ENCODE results near the gene ACAA2. TPM values are rescaled to one million over a fixed set of nuclear protein-coding genes. Genes with fewer than 3 reads are reported as not detected.
A peak's percentile ranks its signal among the peaks of the same experiment; 100 is the strongest.

Gene ACAA2
- total RNA-seq = 10 to 100 TPM; 27.0 to 44.0 (median 34.7) TPM
- polyA plus RNA-seq = 10 to 100 TPM; 20.9 to 38.0 (median 29.2) TPM
- long read RNA-seq, donor 1, transcript ACAA2-201 (10 exons, 3,350 nt) = major isoform, 15 of 40 reads
- long read RNA-seq, donor 1, partial matches to known transcripts = 22 of 40 reads
- long read RNA-seq, donor 1, other reads (novel, unspliced or antisense) = 0 of 40 reads
- long read RNA-seq, donor 2, transcript ACAA2-201 (10 exons, 3,350 nt) = major isoform, 17 of 55 reads
- long read RNA-seq, donor 2, partial matches to known transcripts = 29 of 55 reads
- long read RNA-seq, donor 2, other reads (novel, unspliced or antisense) = 5 of 55 reads

DNA sequence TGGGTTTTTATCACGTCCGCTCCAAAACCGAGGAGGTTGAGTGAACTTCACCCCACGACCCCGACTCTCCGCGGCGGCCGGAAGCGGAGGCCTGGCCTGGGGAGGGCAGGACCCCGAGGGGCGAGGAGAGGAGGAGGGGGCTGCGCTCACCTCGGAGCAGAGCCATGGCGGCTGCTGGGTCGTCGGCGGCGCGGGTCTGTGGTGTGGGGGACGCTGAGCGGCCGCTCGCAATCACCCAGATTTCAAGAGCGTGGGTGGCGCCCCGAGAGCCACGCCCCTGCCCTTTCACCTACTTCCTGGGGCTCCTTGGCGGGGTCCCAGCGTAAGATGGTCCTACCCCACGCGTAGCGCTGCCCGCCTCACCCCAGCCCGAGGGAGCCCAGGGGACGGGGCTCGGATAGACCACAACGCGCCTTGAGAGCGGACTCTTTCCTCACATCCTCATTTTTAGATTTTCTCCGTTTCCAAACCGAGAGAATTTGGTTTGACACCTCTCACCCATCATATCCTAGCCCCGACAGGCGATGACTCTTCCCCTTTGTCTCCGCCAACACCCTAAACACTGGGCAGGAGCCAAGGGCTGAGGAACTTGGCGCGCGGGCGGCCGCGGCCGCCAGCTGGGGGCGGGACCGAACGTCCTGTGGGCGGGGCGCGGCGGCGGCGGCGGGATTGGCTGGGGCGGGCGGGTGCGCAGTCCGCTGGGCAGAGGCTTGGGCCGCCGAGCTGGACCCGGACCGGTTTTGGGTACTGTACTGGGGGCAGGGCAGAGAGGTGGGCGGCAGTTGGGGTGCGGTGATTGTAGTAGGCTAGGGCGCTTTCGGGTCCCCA is at the start of gene ACAA2:
Gene ACAA2 (minus strand): TSS at position 215 of the 828 bp plus-strand sequence. CDS start 49 bp downstream, at position 166.
- Histone ChIP-seq H3K9me3 (peaks cover 0 to 22% (median 14%) of the 10 kb centered on the region in 8 donors), H3K4me3 (peak within 1 kb of the TSS; percentile 69 to 84 (median 72)), H3K36me3 (peaks cover 0 to 6% (median 0%) of the 10 kb centered on the region in 6 donors), H3K4me1 (peaks cover 14 to 62% (median 28%) of the 10 kb centered on the region in 6 donors), H3K27ac (peak within 1 kb of the TSS; percentile 95 to 99 (median 98)), H3K27me3 (replicated peaks in 1 of 7) (no peaks in the 10 kb centered on the region)
- intact Hi-C loops (cut with DNase I; ENCODE audit: low total_unique reads) = no loop called here
- TF ChIP-seq POLR2AphosphoS5 (IDR thresholded peaks at IDR 0.05) = peak; percentile 84 to 93 (median 86)
- no peak for TF ChIP-seq CTCF (IDR thresholded peaks at IDR 0.05 in 8 of 11, conservative IDR thresholded peaks at IDR 0.05 in 3 of 11)
- TF ChIP-seq POLR2A (IDR thresholded peaks at IDR 0.05) = peak in 2 of 3 donors; percentile 16 to 40
- WGBS, 5 donors = 0 to 1% (median 0%) methylated on average over 40 to 74 of the region's 74 CpGs
- DNase-seq = peak; percentile 96

DNA sequence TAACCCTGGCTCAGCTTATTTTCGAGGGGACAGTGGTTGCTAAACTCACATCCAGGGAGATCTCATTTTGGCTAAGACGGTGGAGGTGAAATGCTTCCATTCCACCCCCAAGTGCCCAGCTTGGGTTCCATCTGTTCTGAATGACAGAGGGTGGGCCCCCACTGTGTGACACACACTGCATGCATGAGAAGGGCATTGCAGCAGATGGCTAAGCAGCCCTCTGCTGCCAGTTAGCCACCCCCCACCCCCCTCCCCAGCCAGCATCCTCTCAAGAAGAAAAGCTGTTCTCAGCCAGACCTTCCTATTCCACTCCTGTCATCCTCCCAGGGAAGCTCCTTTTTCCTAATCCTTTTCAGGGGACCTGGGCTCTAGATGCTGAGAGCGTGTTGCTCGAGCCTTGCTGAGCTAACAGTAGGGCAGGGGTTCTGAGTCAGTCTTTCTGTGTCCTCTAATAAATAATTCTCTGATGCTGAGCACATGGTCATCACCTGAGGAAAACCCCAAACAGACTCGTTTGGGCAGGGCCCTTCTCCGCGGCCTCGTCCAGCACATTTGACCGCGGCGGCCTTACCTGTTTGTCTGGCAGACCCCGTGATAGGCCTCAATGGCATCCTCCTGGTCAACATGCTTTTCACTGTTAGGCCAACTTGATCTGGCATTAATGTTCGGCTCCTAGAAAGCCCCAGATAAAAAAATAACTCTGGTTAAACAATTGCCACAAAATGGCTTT is 49.5 kb upstream of the ACAA2 start:
- H3K36me3 ChIP-seq = no peaks in the 10 kb centered on the region
- WGBS, 5 donors = 81 to 92% (median 85%) methylated on average over 13 of the region's 13 CpGs
- DNase-seq = no peak
- TF ChIP-seq POLR2A (IDR thresholded peaks at IDR 0.05) = no peak
- no peak for TF ChIP-seq POLR2AphosphoS5 (IDR thresholded peaks at IDR 0.05)
- no peak for TF ChIP-seq CTCF (IDR thresholded peaks at IDR 0.05 in 8 of 11, conservative IDR thresholded peaks at IDR 0.05 in 3 of 11)
- intact Hi-C loops (cut with DNase I; ENCODE audit: low total_unique reads) = no loop called here
- no peaks in the 10 kb centered on the region for H3K4me1 ChIP-seq
- H3K9me3 ChIP-seq = no peaks in the 10 kb centered on the region
- H3K27me3 ChIP-seq (replicated peaks in 1 of 7) = peaks cover 0 to 18% (median 0%) of the 10 kb centered on the region in 7 donors
- H3K4me3 ChIP-seq = no peak overlapping the region
- H3K27ac ChIP-seq = no peak overlapping the region

DNA sequence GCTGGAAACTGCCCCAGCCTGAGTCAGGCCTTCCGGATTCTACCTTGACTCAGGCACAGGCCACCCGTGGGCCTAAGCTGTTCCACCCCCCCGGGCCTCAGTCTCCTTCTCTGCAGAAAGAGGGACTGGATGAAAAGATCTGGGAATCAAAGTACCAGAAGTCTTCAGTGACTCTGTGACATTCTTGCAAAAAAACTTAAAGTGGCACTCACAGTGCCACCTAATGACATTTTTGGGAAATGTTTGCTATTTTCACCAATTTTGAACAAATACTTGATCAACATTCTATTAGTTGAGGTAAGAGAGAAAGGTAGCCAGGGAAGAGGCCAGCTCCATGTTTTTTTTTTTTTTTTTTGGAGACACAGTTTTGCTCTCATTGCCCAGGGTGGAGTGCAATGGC is 48.3 kb upstream of the ACAA2 start:
- TF ChIP-seq CTCF (IDR thresholded peaks at IDR 0.05 in 8 of 11, conservative IDR thresholded peaks at IDR 0.05 in 3 of 11) (peak in 6 of 11 experiments; percentile 12 to 35 (median 16)), POLR2AphosphoS5 (IDR thresholded peaks at IDR 0.05) (no peak), POLR2A (IDR thresholded peaks at IDR 0.05) (no peak)
- Histone ChIP-seq H3K4me1 (no peaks in the 10 kb centered on the region), H3K9me3 (no peaks in the 10 kb centered on the region), H3K27me3 (replicated peaks in 1 of 7) (peaks cover 0 to 14% (median 0%) of the 10 kb centered on the region in 7 donors), H3K36me3 (no peaks in the 10 kb centered on the region), H3K27ac (no peak overlapping the region), H3K4me3 (no peak overlapping the region)
- intact Hi-C loops (cut with DNase I; ENCODE audit: low total_unique reads) = no loop called here
- WGBS, 5 donors = 44 to 56% (median 53%) methylated on average over 3 of the region's 3 CpGs
- no peak for DNase-seq
